22Rv1 (cell line): ENCODE measurements around the gene RPP40.

Experiments used
- CTCF ChIP-seq: fragments of 450-650 bp; IDR thresholded peaks from 2 replicates; pipeline ENCODE4 v1.5.1; 2017; ENCODE audit warnings: mild to moderate bottlenecking
- ZFX ChIP-seq: fragments of 450-650 bp; IDR thresholded peaks from 2 replicates; pipeline ENCODE4 v1.6.1; 2017; ENCODE audit warnings: antibody characterized with exemption, borderline replicate concordance

- TF ChIP-seq CTCF: no peak
- TF ChIP-seq ZFX: no peak
Observed at GRCh38 chr6:5028301-5028700, 24.5 kb upstream of the RPP40 start.
